Liver (tissue), 9 donors: ENCODE data around the gene EML1. TPM values are rescaled to one million over a fixed set of nuclear protein-coding genes. Genes with fewer than 3 reads are reported as not detected.

ENCODE experiments used
- DNase-seq: peaks from one replicate; pipeline ENCODE4 v3.0.0-alpha.2; 2017; ENCODE audit warnings: low spot score
- H3K27ac ChIP-seq, 2 donors: one replicate each; pipeline ENCODE4 v1.7.0; 2013; ENCODE audit warnings: inconsistent platforms in 2 of 2, low read length in 2 of 2, control low read depth in 1 of 2, low read depth in 1 of 2, mild to moderate bottlenecking in 1 of 2
- H3K27me3 ChIP-seq, 4 donors: one replicate each; pipeline versions ENCODE4 v1.6.1 to v1.7.0; 2013; ENCODE audit warnings: low read length in 3 of 4, inconsistent platforms in 1 of 4, mild to moderate bottlenecking in 1 of 4, moderate library complexity in 1 of 4; ENCODE audit not compliant: control insufficient read depth in 4 of 4, insufficient read depth in 4 of 4
- H3K36me3 ChIP-seq, 4 donors: one replicate each; pipeline versions ENCODE4 v1.6.1 to v1.7.0; 2013; ENCODE audit warnings: low read length in 3 of 4, mild to moderate bottlenecking in 3 of 4, low read depth in 1 of 4, moderate library complexity in 1 of 4; ENCODE audit not compliant: control insufficient read depth in 4 of 4, insufficient read depth in 3 of 4
- H3K4me1 ChIP-seq, 4 donors: one replicate each; pipeline versions ENCODE4 v1.6.1 to v1.7.0; 2013; ENCODE audit warnings: low read length in 3 of 4, mild to moderate bottlenecking in 3 of 4, moderate library complexity in 1 of 4; ENCODE audit not compliant: control insufficient read depth in 4 of 4, insufficient read depth in 4 of 4
- H3K4me3 ChIP-seq, 3 donors: one replicate each; pipeline versions ENCODE4 v1.6.1 to v1.7.0; 2013; ENCODE audit warnings: low read length in 3 of 3, control low read depth in 1 of 3, low read depth in 1 of 3, mild to moderate bottlenecking in 1 of 3
- H3K9ac ChIP-seq, 2 donors: one replicate each; pipeline ENCODE4 v1.7.0; 2013; ENCODE audit warnings: low read length in 2 of 2, mild to moderate bottlenecking in 2 of 2, moderate library complexity in 2 of 2, control low read depth in 1 of 2, low read depth in 1 of 2
- H3K9me3 ChIP-seq, 4 donors: one replicate each; pipeline versions ENCODE4 v1.6.1 to v1.7.0; 2013; ENCODE audit warnings: low read length in 3 of 4; ENCODE audit not compliant: control insufficient read depth in 4 of 4
- EGR1 ChIP-seq, 2 donors: IDR thresholded peaks; 2 replicates each; pipeline ENCODE4 v1.6.1; 2016 to 2018; ENCODE audit warnings: antibody characterized with exemption in 2 of 2, low read depth in 2 of 2
- FOXA1 ChIP-seq: IDR thresholded peaks from 2 replicates; pipeline ENCODE4 v1.6.1; 2016; ENCODE audit warnings: antibody characterized with exemption
- FOXA2 ChIP-seq: IDR thresholded peaks from 2 replicates; pipeline ENCODE4 v1.6.1; 2016; ENCODE audit warnings: antibody characterized with exemption
- GABPA ChIP-seq, 2 donors: IDR thresholded peaks in 1 of 2; conservative IDR thresholded peaks in 1 of 2; 2 replicates each; pipeline ENCODE4 v1.6.1; 2016; ENCODE audit warnings: antibody characterized with exemption in 2 of 2, mild to moderate bottlenecking in 1 of 2, moderate library complexity in 1 of 2
- HNF4A ChIP-seq, 2 donors: conservative IDR thresholded peaks; 2 replicates each; pipeline ENCODE4 v1.6.1; 2016; ENCODE audit warnings: antibody characterized with exemption in 2 of 2, mild to moderate bottlenecking in 2 of 2
- HNF4G ChIP-seq: IDR thresholded peaks from 2 replicates; pipeline ENCODE4 v1.6.1; 2016; ENCODE audit warnings: antibody characterized with exemption
- JUND ChIP-seq, 2 donors: IDR thresholded peaks; 2 replicates each; pipeline ENCODE4 v1.6.1; 2016; ENCODE audit warnings: antibody characterized with exemption in 2 of 2
- NR2F2 ChIP-seq: IDR thresholded peaks from 2 replicates; pipeline ENCODE4 v1.6.1; 2016; ENCODE audit warnings: antibody characterized with exemption
- RAD21 ChIP-seq, 2 donors: IDR thresholded peaks; 2 replicates each; pipeline ENCODE4 v1.6.1; 2016; ENCODE audit warnings: antibody characterized with exemption in 2 of 2, mild to moderate bottlenecking in 2 of 2
- RXRA ChIP-seq, 2 donors: IDR thresholded peaks; 2 replicates each; pipeline ENCODE4 v1.6.1; 2017 to 2018; ENCODE audit warnings: antibody characterized with exemption in 2 of 2, mild to moderate bottlenecking in 1 of 2
- SP1 ChIP-seq: IDR thresholded peaks from 2 replicates; pipeline ENCODE4 v1.6.1; 2018; ENCODE audit warnings: antibody characterized with exemption, mild to moderate bottlenecking
- TAF1 ChIP-seq: conservative IDR thresholded peaks from 2 replicates; pipeline ENCODE4 v1.6.1; 2016; ENCODE audit warnings: antibody characterized with exemption, mild to moderate bottlenecking
- YY1 ChIP-seq: IDR thresholded peaks from 2 replicates; pipeline ENCODE4 v1.6.1; 2016; ENCODE audit warnings: antibody characterized with exemption, mild to moderate bottlenecking
- WGBS: extraction: QIAGEN DNeasy Blood & Tissue Kit; methylation state at CpG from one replicate; pipeline ENCODE4 v1.1.7; 2013; 5-methylcytosine and 5-hydroxymethylcytosine counted together
- polyA plus RNA-seq, 2 donors: library from polyadenylated mRNA; stranded (reverse) in 1 of 2; unstranded in 1 of 2; fragments of 200-250 nt in 1 of 2; fragments of >200 nt in 1 of 2; fragmentation: Nextera tagmentation in 1 of 2; extraction: Ambion mirVana in 1 of 2; gene quantifications; one replicate each; pipeline versions ENCODE4 v1.2.1 to v1.2.3, GENCODE V29; 2013 to 2015
- total RNA-seq, 2 donors: library from RNA; depleted of rRNA; stranded (reverse); fragments of >200 nt; gene quantifications; one replicate each; pipeline ENCODE4 v1.2.3, GENCODE V29; 2014
- TF ChIP-seq, protein P1 (sequence below): IDR thresholded peaks from 2 replicates; pipeline ENCODE4 v1.6.1; 2016; ENCODE audit warnings: antibody characterized with exemption, mild to moderate bottlenecking
- TF ChIP-seq, protein P2 (sequence below): IDR thresholded peaks from 2 replicates; pipeline ENCODE4 v1.6.1; 2016; ENCODE audit warnings: antibody characterized with exemption
- TF ChIP-seq, protein P3 (sequence below): fragments of 150-350 bp; IDR thresholded peaks from 2 replicates; pipeline ENCODE4 v1.5.1; 2017; ENCODE audit warnings: improper control_type of control experiment, low read depth, low read length; ENCODE audit not compliant: missing input control
- TF ChIP-seq, protein P4 (sequence below): IDR thresholded peaks from 2 replicates; pipeline ENCODE4 v1.6.1; 2016; ENCODE audit warnings: antibody characterized with exemption
- TF ChIP-seq, protein P5 (sequence below): IDR thresholded peaks from 2 replicates; pipeline ENCODE4 v1.6.1; 2016; ENCODE audit warnings: antibody characterized with exemption
- donor health status: healthy.
- donor health status: healthy.
- donor health status: healthy.
- donor health status: healthy.
- donor health status: healthy.

The EML1 gene
- total and polyA plus RNA-seq, 4 donors: 2.7 to 14.6 (median 4.6) TPM

DNA sequence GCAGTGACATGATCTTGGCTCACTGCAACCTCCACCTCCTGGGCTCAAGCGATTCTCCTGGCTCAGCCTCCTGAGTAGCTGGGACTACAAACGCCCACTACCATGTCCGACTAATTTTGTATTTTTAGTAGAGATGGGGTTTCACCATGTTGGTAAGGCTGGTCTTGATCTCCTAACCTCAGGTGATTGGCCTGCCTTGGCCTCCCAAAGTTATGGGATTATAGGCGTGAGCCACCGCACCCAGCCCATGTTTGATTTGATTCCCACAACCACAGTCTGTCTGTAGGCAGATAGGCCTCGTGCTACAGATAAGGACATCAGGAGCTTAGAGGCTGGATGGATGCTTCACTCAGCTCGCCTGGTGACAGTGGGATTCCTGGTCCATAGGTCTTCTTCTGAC is 23.0 kb downstream of the EML1 start:
- WGBS: 84% methylated on average over 7 of the region's 7 CpGs
- Histone ChIP-seq H3K9ac (no peak overlapping the region), H3K27ac (no peak overlapping the region), H3K27me3 (no peaks in the 10 kb centered on the region), H3K4me1 (no peaks in the 10 kb centered on the region), H3K4me3 (no peak overlapping the region), H3K36me3 (no peaks in the 10 kb centered on the region), H3K9me3 (no peaks in the 10 kb centered on the region)
- DNase-seq: no peak
- TF ChIP-seq, protein P1, sequence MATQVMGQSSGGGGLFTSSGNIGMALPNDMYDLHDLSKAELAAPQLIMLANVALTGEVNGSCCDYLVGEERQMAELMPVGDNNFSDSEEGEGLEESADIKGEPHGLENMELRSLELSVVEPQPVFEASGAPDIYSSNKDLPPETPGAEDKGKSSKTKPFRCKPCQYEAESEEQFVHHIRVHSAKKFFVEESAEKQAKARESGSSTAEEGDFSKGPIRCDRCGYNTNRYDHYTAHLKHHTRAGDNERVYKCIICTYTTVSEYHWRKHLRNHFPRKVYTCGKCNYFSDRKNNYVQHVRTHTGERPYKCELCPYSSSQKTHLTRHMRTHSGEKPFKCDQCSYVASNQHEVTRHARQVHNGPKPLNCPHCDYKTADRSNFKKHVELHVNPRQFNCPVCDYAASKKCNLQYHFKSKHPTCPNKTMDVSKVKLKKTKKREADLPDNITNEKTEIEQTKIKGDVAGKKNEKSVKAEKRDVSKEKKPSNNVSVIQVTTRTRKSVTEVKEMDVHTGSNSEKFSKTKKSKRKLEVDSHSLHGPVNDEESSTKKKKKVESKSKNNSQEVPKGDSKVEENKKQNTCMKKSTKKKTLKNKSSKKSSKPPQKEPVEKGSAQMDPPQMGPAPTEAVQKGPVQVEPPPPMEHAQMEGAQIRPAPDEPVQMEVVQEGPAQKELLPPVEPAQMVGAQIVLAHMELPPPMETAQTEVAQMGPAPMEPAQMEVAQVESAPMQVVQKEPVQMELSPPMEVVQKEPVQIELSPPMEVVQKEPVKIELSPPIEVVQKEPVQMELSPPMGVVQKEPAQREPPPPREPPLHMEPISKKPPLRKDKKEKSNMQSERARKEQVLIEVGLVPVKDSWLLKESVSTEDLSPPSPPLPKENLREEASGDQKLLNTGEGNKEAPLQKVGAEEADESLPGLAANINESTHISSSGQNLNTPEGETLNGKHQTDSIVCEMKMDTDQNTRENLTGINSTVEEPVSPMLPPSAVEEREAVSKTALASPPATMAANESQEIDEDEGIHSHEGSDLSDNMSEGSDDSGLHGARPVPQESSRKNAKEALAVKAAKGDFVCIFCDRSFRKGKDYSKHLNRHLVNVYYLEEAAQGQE: no peak
- TF ChIP-seq, protein P2, sequence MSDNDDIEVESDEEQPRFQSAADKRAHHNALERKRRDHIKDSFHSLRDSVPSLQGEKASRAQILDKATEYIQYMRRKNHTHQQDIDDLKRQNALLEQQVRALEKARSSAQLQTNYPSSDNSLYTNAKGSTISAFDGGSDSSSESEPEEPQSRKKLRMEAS: no peak
- TF ChIP-seq, protein P3, sequence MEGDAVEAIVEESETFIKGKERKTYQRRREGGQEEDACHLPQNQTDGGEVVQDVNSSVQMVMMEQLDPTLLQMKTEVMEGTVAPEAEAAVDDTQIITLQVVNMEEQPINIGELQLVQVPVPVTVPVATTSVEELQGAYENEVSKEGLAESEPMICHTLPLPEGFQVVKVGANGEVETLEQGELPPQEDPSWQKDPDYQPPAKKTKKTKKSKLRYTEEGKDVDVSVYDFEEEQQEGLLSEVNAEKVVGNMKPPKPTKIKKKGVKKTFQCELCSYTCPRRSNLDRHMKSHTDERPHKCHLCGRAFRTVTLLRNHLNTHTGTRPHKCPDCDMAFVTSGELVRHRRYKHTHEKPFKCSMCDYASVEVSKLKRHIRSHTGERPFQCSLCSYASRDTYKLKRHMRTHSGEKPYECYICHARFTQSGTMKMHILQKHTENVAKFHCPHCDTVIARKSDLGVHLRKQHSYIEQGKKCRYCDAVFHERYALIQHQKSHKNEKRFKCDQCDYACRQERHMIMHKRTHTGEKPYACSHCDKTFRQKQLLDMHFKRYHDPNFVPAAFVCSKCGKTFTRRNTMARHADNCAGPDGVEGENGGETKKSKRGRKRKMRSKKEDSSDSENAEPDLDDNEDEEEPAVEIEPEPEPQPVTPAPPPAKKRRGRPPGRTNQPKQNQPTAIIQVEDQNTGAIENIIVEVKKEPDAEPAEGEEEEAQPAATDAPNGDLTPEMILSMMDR: no peak
- TF ChIP-seq RAD21 (IDR thresholded peaks at IDR 0.05) (no peak), SP1 (no peak), EGR1 (IDR thresholded peaks at IDR 0.05; ENCODE audit: low read depth in 2 of 2) (no peak), FOXA2 (no peak), RXRA (IDR thresholded peaks at IDR 0.05) (no peak), JUND (IDR thresholded peaks at IDR 0.05) (no peak), NR2F2 (no peak), HNF4A (conservative IDR thresholded peaks at IDR 0.05) (no peak), YY1 (no peak), HNF4G (no peak), TAF1 (no peak), GABPA (IDR thresholded peaks at IDR 0.05 in 1 of 2, conservative IDR thresholded peaks at IDR 0.05 in 1 of 2) (no peak), FOXA1 (no peak)
- TF ChIP-seq, protein P4, sequence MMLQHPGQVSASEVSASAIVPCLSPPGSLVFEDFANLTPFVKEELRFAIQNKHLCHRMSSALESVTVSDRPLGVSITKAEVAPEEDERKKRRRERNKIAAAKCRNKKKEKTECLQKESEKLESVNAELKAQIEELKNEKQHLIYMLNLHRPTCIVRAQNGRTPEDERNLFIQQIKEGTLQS: no peak
- TF ChIP-seq, protein P5, sequence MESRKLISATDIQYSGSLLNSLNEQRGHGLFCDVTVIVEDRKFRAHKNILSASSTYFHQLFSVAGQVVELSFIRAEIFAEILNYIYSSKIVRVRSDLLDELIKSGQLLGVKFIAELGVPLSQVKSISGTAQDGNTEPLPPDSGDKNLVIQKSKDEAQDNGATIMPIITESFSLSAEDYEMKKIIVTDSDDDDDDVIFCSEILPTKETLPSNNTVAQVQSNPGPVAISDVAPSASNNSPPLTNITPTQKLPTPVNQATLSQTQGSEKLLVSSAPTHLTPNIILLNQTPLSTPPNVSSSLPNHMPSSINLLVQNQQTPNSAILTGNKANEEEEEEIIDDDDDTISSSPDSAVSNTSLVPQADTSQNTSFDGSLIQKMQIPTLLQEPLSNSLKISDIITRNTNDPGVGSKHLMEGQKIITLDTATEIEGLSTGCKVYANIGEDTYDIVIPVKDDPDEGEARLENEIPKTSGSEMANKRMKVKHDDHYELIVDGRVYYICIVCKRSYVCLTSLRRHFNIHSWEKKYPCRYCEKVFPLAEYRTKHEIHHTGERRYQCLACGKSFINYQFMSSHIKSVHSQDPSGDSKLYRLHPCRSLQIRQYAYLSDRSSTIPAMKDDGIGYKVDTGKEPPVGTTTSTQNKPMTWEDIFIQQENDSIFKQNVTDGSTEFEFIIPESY: no peak
